HL-60 (cell line): ENCODE measurements around the gene ARHGAP24.

ENCODE experiments used
- DNase-seq, 2 experiments: peaks; one replicate each; pipeline ENCODE4 v3.0.0-alpha.2; 2010 to 2020; ENCODE audit warnings: low read depth in 1 of 2, low spot score in 1 of 2
- H3K27ac ChIP-seq: fragments of 250-450 bp; sonication (Bioruptor Pico); replicated peaks from 2 replicates; pipeline ENCODE4 v1.5.1; 2020; ENCODE audit warnings: mild to moderate bottlenecking, moderate library complexity
- H3K27me3 ChIP-seq: fragments of 250-450 bp; sonication (Bioruptor Pico); 2 replicates; pipeline ENCODE4 v1.5.1; 2021; ENCODE audit warnings: mild to moderate bottlenecking, moderate library complexity; ENCODE audit not compliant: insufficient read depth, poor library complexity, severe bottlenecking
- H3K4me3 ChIP-seq: replicated peaks from 2 replicates; pipeline ENCODE4 v1.5.1; 2011; ENCODE audit warnings: mild to moderate bottlenecking, control low read depth, low read length; ENCODE audit not compliant: insufficient read depth
- CTCF ChIP-seq: IDR thresholded peaks from one replicate; pipeline ENCODE4 v1.5.1; 2011; ENCODE audit warnings: low read length, control low read depth, inconsistent platforms; ENCODE audit not compliant: insufficient read depth
- GABPA ChIP-seq: IDR thresholded peaks from 2 replicates; pipeline ENCODE4 v1.6.1; 2012; ENCODE audit warnings: low read depth
- POLR2AphosphoS5 ChIP-seq: IDR thresholded peaks from 2 replicates; pipeline ENCODE4 v1.6.1; 2012; ENCODE audit warnings: low read depth
- REST ChIP-seq: IDR thresholded peaks from 2 replicates; pipeline ENCODE4 v1.6.1; 2012; ENCODE audit warnings: low read depth; ENCODE audit not compliant: insufficient replicate concordance
- SPI1 ChIP-seq: IDR thresholded peaks from 2 replicates; pipeline ENCODE4 v1.6.1; 2012; ENCODE audit warnings: low read depth, mild to moderate bottlenecking, borderline replicate concordance

Gene ARHGAP24

GRCh38 chr4:85919200-85919887 lies 444.4 kb downstream of the ARHGAP24 start:
- no peaks in the 10 kb centered on the region for H3K27me3 ChIP-seq
- DNase-seq, result no peak
- no peak overlapping the region for H3K4me3 ChIP-seq
- TF ChIP-seq GABPA, result no peak
- TF ChIP-seq POLR2AphosphoS5, result no peak
- TF ChIP-seq SPI1, result no peak
- no peak for TF ChIP-seq CTCF
- no peak for TF ChIP-seq REST
- H3K27ac ChIP-seq, result no peak overlapping the region

- H3K27me3 ChIP-seq, result peaks cover 6% of the 10 kb centered on the region
- no peak overlapping the region for H3K27ac ChIP-seq
- DNase-seq, result no peak
- H3K4me3 ChIP-seq, result no peak overlapping the region
- TF ChIP-seq REST (no peak), POLR2AphosphoS5 (no peak), SPI1 (no peak)
Measured at GRCh38 chr4:85925071-85925470, 450.1 kb downstream of the ARHGAP24 start.

GRCh38 chr4:85928775-85929591 lies 454.0 kb downstream of the ARHGAP24 start:
- Histone ChIP-seq H3K4me3 (no peak overlapping the region), H3K27me3 (peaks cover 6% of the 10 kb centered on the region), H3K27ac (no peak overlapping the region)
- no peak for TF ChIP-seq REST
- no peak for DNase-seq

- DNase-seq, result no peak
- H3K4me3 ChIP-seq, result no peak overlapping the region
- TF ChIP-seq SPI1, result no peak
- TF ChIP-seq REST, result no peak
- TF ChIP-seq GABPA, result no peak
- H3K27ac ChIP-seq, result no peak overlapping the region
- H3K27me3 ChIP-seq, result peaks cover 6% of the 10 kb centered on the region
Measured at GRCh38 chr4:85929961-85930665, 455.2 kb downstream of the ARHGAP24 start.
